ENCODE data around the gene ULBP3.

Gene ULBP3

DNA sequence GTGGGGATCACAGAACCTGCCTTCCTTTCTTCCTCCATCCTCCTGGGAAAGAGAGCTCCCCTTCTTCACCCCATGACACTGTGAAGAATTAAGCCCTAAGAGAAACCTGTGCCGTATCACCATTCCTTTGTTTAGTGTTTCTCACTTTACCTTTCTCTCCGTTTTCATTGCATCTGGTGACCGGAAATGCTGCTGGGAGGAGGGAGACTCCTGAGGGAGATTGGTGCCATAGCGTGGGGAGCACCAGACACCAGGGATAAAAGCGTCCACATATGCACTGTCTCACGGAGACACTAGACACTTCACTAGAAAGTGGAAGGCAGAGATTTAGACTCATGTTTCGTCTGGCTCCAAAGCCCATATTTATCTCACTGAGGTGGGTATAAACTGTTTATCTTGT is 15.5 kb upstream of the ULBP3 start:
- TF ChIP-seq CREB1 (IDR thresholded peaks at IDR 0.05; ENCODE audit: low read depth) (no peak), CEBPB (IDR thresholded peaks at IDR 0.05) (no peak), FOXM1 (IDR thresholded peaks at IDR 0.05; ENCODE audit: borderline replicate concordance, low read depth) (no peak), EP300 (IDR thresholded peaks at IDR 0.05; ENCODE audit: borderline replicate concordance) (no peak), NFIC (IDR thresholded peaks at IDR 0.05) (no peak), RAD21 (IDR thresholded peaks at IDR 0.05; ENCODE audit: low read depth) (no peak), TAF1 (IDR thresholded peaks at IDR 0.05; ENCODE audit: low read depth) (no peak), EGR1 (IDR thresholded peaks at IDR 0.05) (no peak), ZBTB7A (IDR thresholded peaks at IDR 0.05; ENCODE audit: low read depth) (no peak)
- TF ChIP-seq, protein P1, sequence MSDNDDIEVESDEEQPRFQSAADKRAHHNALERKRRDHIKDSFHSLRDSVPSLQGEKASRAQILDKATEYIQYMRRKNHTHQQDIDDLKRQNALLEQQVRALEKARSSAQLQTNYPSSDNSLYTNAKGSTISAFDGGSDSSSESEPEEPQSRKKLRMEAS (IDR thresholded peaks at IDR 0.05), result no peak
- TF ChIP-seq, protein P2, sequence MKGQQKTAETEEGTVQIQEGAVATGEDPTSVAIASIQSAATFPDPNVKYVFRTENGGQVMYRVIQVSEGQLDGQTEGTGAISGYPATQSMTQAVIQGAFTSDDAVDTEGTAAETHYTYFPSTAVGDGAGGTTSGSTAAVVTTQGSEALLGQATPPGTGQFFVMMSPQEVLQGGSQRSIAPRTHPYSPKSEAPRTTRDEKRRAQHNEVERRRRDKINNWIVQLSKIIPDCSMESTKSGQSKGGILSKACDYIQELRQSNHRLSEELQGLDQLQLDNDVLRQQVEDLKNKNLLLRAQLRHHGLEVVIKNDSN (IDR thresholded peaks at IDR 0.05), result no peak
- TF ChIP-seq, protein P3, sequence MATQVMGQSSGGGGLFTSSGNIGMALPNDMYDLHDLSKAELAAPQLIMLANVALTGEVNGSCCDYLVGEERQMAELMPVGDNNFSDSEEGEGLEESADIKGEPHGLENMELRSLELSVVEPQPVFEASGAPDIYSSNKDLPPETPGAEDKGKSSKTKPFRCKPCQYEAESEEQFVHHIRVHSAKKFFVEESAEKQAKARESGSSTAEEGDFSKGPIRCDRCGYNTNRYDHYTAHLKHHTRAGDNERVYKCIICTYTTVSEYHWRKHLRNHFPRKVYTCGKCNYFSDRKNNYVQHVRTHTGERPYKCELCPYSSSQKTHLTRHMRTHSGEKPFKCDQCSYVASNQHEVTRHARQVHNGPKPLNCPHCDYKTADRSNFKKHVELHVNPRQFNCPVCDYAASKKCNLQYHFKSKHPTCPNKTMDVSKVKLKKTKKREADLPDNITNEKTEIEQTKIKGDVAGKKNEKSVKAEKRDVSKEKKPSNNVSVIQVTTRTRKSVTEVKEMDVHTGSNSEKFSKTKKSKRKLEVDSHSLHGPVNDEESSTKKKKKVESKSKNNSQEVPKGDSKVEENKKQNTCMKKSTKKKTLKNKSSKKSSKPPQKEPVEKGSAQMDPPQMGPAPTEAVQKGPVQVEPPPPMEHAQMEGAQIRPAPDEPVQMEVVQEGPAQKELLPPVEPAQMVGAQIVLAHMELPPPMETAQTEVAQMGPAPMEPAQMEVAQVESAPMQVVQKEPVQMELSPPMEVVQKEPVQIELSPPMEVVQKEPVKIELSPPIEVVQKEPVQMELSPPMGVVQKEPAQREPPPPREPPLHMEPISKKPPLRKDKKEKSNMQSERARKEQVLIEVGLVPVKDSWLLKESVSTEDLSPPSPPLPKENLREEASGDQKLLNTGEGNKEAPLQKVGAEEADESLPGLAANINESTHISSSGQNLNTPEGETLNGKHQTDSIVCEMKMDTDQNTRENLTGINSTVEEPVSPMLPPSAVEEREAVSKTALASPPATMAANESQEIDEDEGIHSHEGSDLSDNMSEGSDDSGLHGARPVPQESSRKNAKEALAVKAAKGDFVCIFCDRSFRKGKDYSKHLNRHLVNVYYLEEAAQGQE (IDR thresholded peaks at IDR 0.05; ENCODE audit: low read depth), result no peak

DNA sequence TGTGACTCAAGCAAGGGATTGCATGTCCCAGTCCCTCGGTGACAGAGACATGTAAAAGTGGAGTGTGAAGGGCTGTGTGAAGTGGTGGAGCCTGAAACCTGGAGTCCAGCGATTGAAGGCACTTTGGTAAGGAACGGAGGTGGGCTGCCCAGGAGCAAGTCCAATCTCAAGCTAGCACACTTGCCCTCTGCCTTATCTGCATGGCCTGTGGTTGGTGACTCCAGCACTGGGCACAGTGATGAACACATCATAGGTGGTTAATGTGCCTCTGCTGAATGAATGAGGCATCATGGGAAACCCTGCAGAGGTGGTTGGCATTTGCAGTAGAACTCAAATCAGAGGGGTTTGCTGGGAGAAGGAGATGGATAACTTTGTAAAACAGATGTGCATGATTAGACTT is 14.9 kb upstream of the ULBP3 start:
- TF ChIP-seq CREB1 (IDR thresholded peaks at IDR 0.05; ENCODE audit: low read depth), result no peak
- TF ChIP-seq TCF12 (IDR thresholded peaks at IDR 0.05; ENCODE audit: low read depth), result no peak
- TF ChIP-seq, protein P1 (IDR thresholded peaks at IDR 0.05), result no peak
- no peak for TF ChIP-seq CEBPB (IDR thresholded peaks at IDR 0.05)
- TF ChIP-seq NFIC (IDR thresholded peaks at IDR 0.05), result no peak
- no peak for TF ChIP-seq EGR1 (IDR thresholded peaks at IDR 0.05)
- TF ChIP-seq FOXM1 (IDR thresholded peaks at IDR 0.05; ENCODE audit: borderline replicate concordance, low read depth), result no peak

DNA sequence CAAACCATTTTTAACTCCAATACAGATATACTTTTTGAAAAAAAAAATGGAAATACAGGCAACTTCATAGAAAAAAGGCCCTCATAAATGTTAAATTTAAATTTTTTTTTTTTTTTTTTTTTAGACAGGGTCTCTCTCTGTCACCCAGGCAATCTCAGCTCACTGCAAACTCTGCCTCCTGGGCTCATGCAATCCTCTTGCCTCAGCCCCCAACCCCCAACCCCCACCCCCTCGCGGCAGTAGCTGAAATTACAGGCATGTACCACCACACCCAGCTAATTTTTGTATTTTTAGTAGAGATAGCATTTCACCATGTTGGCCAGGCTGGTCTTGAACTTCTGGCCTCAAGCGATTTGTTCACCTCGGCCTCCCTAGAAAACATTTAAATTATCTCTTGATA is 12.8 kb upstream of the ULBP3 start:
- TF ChIP-seq YY1 (IDR thresholded peaks at IDR 0.05; ENCODE audit: low read depth), result no peak
- TF ChIP-seq, protein P2 (IDR thresholded peaks at IDR 0.05), result no peak
- no peak for TF ChIP-seq TAF1 (IDR thresholded peaks at IDR 0.05; ENCODE audit: low read depth)
- no peak for TF ChIP-seq CEBPB (IDR thresholded peaks at IDR 0.05)
- TF ChIP-seq TCF12 (IDR thresholded peaks at IDR 0.05; ENCODE audit: low read depth), result no peak

DNA sequence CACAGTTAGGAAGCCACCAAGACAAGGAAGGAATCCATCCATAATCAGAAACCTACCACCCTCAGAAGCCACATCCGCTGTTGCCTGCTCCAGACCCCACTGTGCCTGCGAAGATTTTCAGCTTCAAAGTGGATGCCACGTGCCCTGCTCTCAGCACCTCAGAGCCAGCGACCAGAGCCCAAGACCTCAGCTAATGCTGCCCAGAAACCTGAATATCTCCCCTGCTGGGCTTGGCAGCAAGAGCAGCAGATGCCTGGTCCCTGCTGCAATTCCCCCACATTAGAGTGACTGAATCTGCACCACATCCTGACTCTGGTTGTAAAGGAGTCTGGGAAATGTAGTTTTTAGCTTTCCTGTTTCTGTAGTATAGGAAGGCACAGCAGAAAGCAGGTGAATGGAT is 10.7 kb upstream of the ULBP3 start:
- TF ChIP-seq CEBPB (IDR thresholded peaks at IDR 0.05) (no peak), EGR1 (IDR thresholded peaks at IDR 0.05) (no peak), EP300 (IDR thresholded peaks at IDR 0.05; ENCODE audit: borderline replicate concordance) (no peak), TCF12 (IDR thresholded peaks at IDR 0.05; ENCODE audit: low read depth) (0 out of 2 replicates have a peak, but pooled peaks have one; percentile 30), TAF1 (IDR thresholded peaks at IDR 0.05; ENCODE audit: low read depth) (no peak), TEAD4 (IDR thresholded peaks at IDR 0.05) (peak; percentile 38; the same call in 1 of the 2 replicates), FOXM1 (IDR thresholded peaks at IDR 0.05; ENCODE audit: borderline replicate concordance, low read depth) (no peak), NFIC (IDR thresholded peaks at IDR 0.05) (peak; percentile 62), ZBTB7A (IDR thresholded peaks at IDR 0.05; ENCODE audit: low read depth) (no peak), YY1 (IDR thresholded peaks at IDR 0.05; ENCODE audit: low read depth) (no peak), CREB1 (IDR thresholded peaks at IDR 0.05; ENCODE audit: low read depth) (no peak), RAD21 (IDR thresholded peaks at IDR 0.05; ENCODE audit: low read depth) (no peak)
- TF ChIP-seq, protein P1 (IDR thresholded peaks at IDR 0.05), result peak; percentile 94
- TF ChIP-seq, protein P3 (IDR thresholded peaks at IDR 0.05; ENCODE audit: low read depth), result no peak
- TF ChIP-seq, protein P2 (IDR thresholded peaks at IDR 0.05), result no peak

DNA sequence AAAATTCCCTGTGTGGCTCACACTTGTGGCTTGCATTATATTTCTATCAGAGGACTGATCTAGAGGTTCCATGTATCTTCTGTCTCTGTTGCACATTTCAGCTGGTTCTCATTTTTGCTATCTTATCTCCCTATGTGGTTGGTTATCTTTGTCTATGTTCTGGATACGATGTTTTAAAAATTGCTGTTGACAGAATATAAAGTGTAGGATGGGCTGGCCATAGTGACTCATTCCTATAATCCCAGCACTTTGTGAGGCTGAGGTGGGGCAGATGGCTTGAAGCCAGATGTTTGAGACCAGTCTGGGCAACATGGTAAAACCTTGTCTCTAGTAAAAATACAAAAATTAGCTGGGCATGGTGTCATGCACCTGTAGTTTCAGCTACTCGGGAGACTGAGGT is 9.9 kb upstream of the ULBP3 start:
- no peak for TF ChIP-seq RAD21 (IDR thresholded peaks at IDR 0.05; ENCODE audit: low read depth)
- no peak for TF ChIP-seq FOXM1 (IDR thresholded peaks at IDR 0.05; ENCODE audit: borderline replicate concordance, low read depth)
- TF ChIP-seq NFIC (IDR thresholded peaks at IDR 0.05), result peak; percentile 71
- TF ChIP-seq ZBTB7A (IDR thresholded peaks at IDR 0.05; ENCODE audit: low read depth), result no peak
- TF ChIP-seq EP300 (IDR thresholded peaks at IDR 0.05; ENCODE audit: borderline replicate concordance), result no peak
- TF ChIP-seq CEBPB (IDR thresholded peaks at IDR 0.05), result no peak

Measured in Ishikawa (cell line).